DND-41 (cell line): ENCODE results near the gene TMEM245.

Source experiments
- ATAC-seq: fragments of 200-7000 bp; cut with Tn5 transposase; 3 replicates; pipeline ENCODE4 v1.9.1; 2021; ENCODE audit warnings: low read depth; ENCODE audit not compliant: insufficient read depth
- DNase-seq: peaks from one replicate; pipeline ENCODE4 v3.0.0-alpha.2; 2020
- H2AFZ ChIP-seq: 2 replicates; pipeline ENCODE4 v1.6.0; 2012; ENCODE audit warnings: low read depth, low read length
- H3K27ac ChIP-seq: 2 replicates; pipeline ENCODE4 v1.5.1; 2012; ENCODE audit warnings: low read length, inconsistent platforms
- H3K27me3 ChIP-seq: fragments of 200-600 bp; sonication (generic); 2 replicates; pipeline ENCODE4 v1.6.0; 2012; ENCODE audit warnings: low read length, mild to moderate bottlenecking, inconsistent platforms; ENCODE audit not compliant: insufficient read depth, poor library complexity
- H3K36me3 ChIP-seq: 2 replicates; pipeline ENCODE4 v1.5.1; 2012; ENCODE audit warnings: low read length, inconsistent platforms; ENCODE audit not compliant: insufficient read depth
- H3K4me1 ChIP-seq: 2 replicates; pipeline ENCODE4 v1.5.1; 2012; ENCODE audit warnings: mild to moderate bottlenecking, low read length; ENCODE audit not compliant: insufficient read depth
- H3K4me2 ChIP-seq: 2 replicates; pipeline ENCODE4 v1.6.0; 2012; ENCODE audit warnings: mild to moderate bottlenecking, moderate library complexity, low read length, inconsistent platforms; ENCODE audit not compliant: insufficient read depth
- H3K4me3 ChIP-seq, 2 experiments: fragments of 200-600 bp in 1 of 2; shearing (Covaris generic) in 1 of 2; 2 replicates each; pipeline ENCODE4 v1.5.1; 2012 to 2016; ENCODE audit warnings: inconsistent platforms in 2 of 2, low read length in 2 of 2, mild to moderate bottlenecking in 2 of 2, low read depth in 1 of 2, moderate library complexity in 1 of 2
- H3K79me2 ChIP-seq: 2 replicates; pipeline ENCODE4 v1.6.0; 2012; ENCODE audit warnings: low read length, inconsistent platforms; ENCODE audit not compliant: insufficient read depth
- H3K9ac ChIP-seq: 2 replicates; pipeline ENCODE4 v1.6.0; 2012; ENCODE audit warnings: low read depth, mild to moderate bottlenecking, inconsistent platforms, low read length, moderate library complexity
- H3K9me3 ChIP-seq: 2 replicates; pipeline ENCODE4 v1.5.1; 2012; ENCODE audit warnings: low read length, moderate library complexity, mild to moderate bottlenecking, inconsistent platforms; ENCODE audit not compliant: insufficient read depth, severe bottlenecking
- H4K20me1 ChIP-seq: 2 replicates; pipeline ENCODE4 v1.6.0; 2012; ENCODE audit warnings: low read length; ENCODE audit not compliant: insufficient read depth
- CTCF ChIP-seq: IDR thresholded peaks from 2 replicates; pipeline ENCODE4 v1.5.1; 2012; ENCODE audit warnings: borderline replicate concordance, low read length, moderate library complexity, mild to moderate bottlenecking; ENCODE audit not compliant: poor library complexity, severe bottlenecking; ENCODE audit errors: extremely low read depth
- EZH2 ChIP-seq: IDR thresholded peaks from 3 replicates; pipeline ENCODE4 v1.6.1; 2012; ENCODE audit warnings: borderline replicate concordance, low read depth, mild to moderate bottlenecking, moderate library complexity, low read length, inconsistent platforms; ENCODE audit not compliant: severe bottlenecking

The TMEM245 gene

DNA sequence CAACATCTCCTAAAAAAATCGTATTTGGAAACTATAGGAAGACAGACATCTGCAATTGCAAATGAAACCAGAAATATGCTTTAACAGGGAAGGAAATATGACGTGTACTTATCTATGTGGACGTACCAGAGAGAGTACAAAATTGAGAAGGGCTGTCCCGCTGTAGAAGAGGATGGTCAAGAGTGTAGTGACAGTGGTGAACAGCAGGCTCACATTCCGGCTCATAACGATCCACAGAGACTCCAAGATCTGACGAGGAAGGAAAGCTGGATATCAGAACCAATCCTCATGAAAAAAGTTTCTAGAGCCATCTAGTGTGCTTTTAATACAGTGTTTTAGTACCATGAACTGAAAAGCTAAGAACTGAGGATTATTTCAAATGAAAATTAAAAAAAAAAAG is 69.3 kb downstream of the TMEM245 start:
- no peak overlapping the region for H3K9ac ChIP-seq
- DNase-seq, result no peak
- no peaks in the 10 kb centered on the region for H3K79me2 ChIP-seq
- peaks cover 93% of the 10 kb centered on the region for H3K36me3 ChIP-seq
- H4K20me1 ChIP-seq, result no peaks in the 10 kb centered on the region
- H3K27me3 ChIP-seq, result no peaks in the 10 kb centered on the region
- no peak for TF ChIP-seq CTCF
- no peak for TF ChIP-seq EZH2
- no peak overlapping the region for H2AFZ ChIP-seq
- H3K4me2 ChIP-seq, result no peak overlapping the region
- no peak overlapping the region for H3K27ac ChIP-seq
- no peaks in the 10 kb centered on the region for H3K9me3 ChIP-seq
- H3K4me3 ChIP-seq, result no peak overlapping the region
- no peak for ATAC-seq
- no peaks in the 10 kb centered on the region for H3K4me1 ChIP-seq

DNA sequence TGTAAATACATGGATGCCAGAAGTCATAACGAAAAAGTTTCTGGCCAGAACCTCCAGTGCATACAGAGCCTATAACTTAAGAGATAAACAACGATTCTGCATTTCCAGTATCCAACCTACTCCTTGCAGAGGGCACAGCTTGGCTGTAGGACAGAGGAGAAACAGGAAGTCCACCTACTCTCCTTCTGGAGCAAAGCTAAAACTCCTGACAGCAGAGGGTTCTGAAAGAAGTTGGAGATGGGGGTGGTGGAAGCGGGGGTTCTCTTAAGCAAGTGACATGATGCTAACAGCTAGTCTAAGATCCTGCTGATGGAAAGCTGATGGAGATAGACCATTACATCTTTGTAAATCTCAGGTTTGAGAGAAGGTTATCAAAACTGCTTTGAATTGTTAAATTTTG is 70.9 kb downstream of the TMEM245 start:
- TF ChIP-seq CTCF (no peak), EZH2 (no peak)
- Histone ChIP-seq H3K9me3 (no peaks in the 10 kb centered on the region), H2AFZ (no peak overlapping the region), H3K36me3 (peaks cover 95% of the 10 kb centered on the region), H3K4me2 (no peak overlapping the region), H3K9ac (no peak overlapping the region), H3K4me1 (no peaks in the 10 kb centered on the region), H4K20me1 (no peaks in the 10 kb centered on the region), H3K27me3 (no peaks in the 10 kb centered on the region), H3K4me3 (no peak overlapping the region), H3K79me2 (no peaks in the 10 kb centered on the region), H3K27ac (no peak overlapping the region)
- ATAC-seq, result no peak
- no peak for DNase-seq

DNA sequence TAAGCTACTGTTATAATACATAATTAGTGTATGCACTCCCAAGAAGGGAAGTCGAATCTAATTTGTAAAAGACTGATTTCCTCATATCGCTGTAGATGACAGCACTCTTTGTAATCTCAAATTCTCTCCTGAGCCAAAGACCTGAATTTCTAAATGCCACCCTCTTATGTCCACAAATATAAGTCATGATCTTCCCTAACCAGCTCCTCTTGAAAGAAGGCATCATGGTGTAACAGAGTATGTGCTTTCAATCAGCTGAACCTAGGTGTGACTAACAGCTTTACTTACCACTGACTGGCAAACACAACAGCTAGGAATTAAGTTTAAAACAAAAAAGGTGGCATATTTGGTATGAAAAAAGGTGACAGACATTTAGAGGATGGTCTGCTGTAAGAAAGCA is 72.5 kb downstream of the TMEM245 start:
- Histone ChIP-seq H3K27ac (no peak overlapping the region), H3K27me3 (no peaks in the 10 kb centered on the region), H4K20me1 (no peaks in the 10 kb centered on the region), H3K9me3 (no peaks in the 10 kb centered on the region), H3K9ac (no peak overlapping the region), H3K4me3 (no peak overlapping the region), H2AFZ (no peak overlapping the region), H3K4me2 (no peak overlapping the region), H3K79me2 (no peaks in the 10 kb centered on the region), H3K4me1 (no peaks in the 10 kb centered on the region), H3K36me3 (peaks cover 93% of the 10 kb centered on the region)
- no peak for DNase-seq
- TF ChIP-seq EZH2, result no peak
- no peak for TF ChIP-seq CTCF
- ATAC-seq, result no peak

DNA sequence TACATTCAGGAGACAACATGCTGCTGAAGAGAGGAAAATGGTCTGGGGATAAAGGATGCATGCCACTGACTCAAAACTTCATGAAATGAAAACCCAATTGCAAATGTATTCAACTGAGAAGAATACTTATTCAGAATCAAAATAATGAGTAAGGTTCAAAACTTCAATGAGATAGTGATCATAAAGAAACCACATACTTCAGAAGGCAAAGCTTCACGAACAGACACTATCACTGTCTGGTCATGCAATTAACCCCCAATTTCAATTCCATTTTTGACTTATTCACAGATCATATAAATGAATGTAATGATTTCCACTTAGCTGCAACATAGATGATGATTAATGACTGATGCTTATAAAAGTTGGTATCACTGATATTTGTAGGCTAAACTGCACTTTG is 73.4 kb downstream of the TMEM245 start:
- no peak for DNase-seq
- no peaks in the 10 kb centered on the region for H4K20me1 ChIP-seq
- TF ChIP-seq CTCF (no peak), EZH2 (no peak)
- no peak overlapping the region for H2AFZ ChIP-seq
- H3K4me2 ChIP-seq, result no peak overlapping the region
- H3K9ac ChIP-seq, result no peak overlapping the region
- no peaks in the 10 kb centered on the region for H3K27me3 ChIP-seq
- H3K4me3 ChIP-seq, result no peak overlapping the region
- no peaks in the 10 kb centered on the region for H3K79me2 ChIP-seq
- no peaks in the 10 kb centered on the region for H3K4me1 ChIP-seq
- H3K36me3 ChIP-seq, result peaks cover 88% of the 10 kb centered on the region
- ATAC-seq, result no peak
- H3K27ac ChIP-seq, result no peak overlapping the region
- H3K9me3 ChIP-seq, result no peaks in the 10 kb centered on the region
